Measurements from ENCODE around the gene MACC1. TPM values are rescaled to one million over a fixed set of nuclear protein-coding genes. Genes with fewer than 3 reads are reported as not detected.

Gene MACC1
- total and polyA plus RNA-seq, 2 donors (not counting 1 experiment from before 2014, with no cell fraction given) = 0.92 to 6.2 TPM

GRCh38 chr7:20198260-20198659 lies 18.9 kb downstream of the MACC1 start:
- peaks cover 48% of the 10 kb centered on the region for H3K4me1 Mint-ChIP-seq
- peaks cover 0 to 1% (median 0%) of the 10 kb centered on the region in 3 donors for H3K9me3 ChIP-seq (ENCODE audit: control extremely low read depth in 1 of 3, control insufficient read depth in 2 of 3, insufficient read depth in 1 of 3, low read length in 2 of 3)
- TF ChIP-seq EZH2 (IDR thresholded peaks at IDR 0.05; ENCODE audit: borderline replicate concordance, insufficient read depth, low read depth, low read length, poor library complexity, severe bottlenecking) (no peak), CTCF (IDR thresholded peaks at IDR 0.05) (no peak)
- no peaks in the 10 kb centered on the region for H3K27me3 Mint-ChIP-seq
- no peak overlapping the region for H2AFZ ChIP-seq (ENCODE audit: insufficient read depth, low read depth, low read length, poor library complexity, severe bottlenecking)
- H3K36me3 ChIP-seq (replicated peaks in 1 of 2; ENCODE audit: control extremely low read depth in 1 of 2, control insufficient read depth in 1 of 2, extremely low read depth in 1 of 2, insufficient read depth in 2 of 2, low read length in 1 of 2) = no peaks in the 10 kb centered on the region
- no peaks in the 10 kb centered on the region for H3K79me2 ChIP-seq (ENCODE audit: control insufficient read depth, insufficient read depth, low read length)
- H3K27me3 ChIP-seq (replicated peaks in 1 of 4; ENCODE audit: control extremely low read depth in 1 of 4, control insufficient read depth in 3 of 4, insufficient read depth in 4 of 4, low read length in 3 of 4) = no peaks in the 10 kb centered on the region
- no CpG with 5 or more reads among the region's 1 CpG for WGBS (ENCODE audit: insufficient coverage)
- ChIA-PET CTCF (interaction anchor here (1.1 to 1.8 kb wide), 7 partner anchors 10 to 113 kb away, joined by 3 to 7 read pairs (median 3); partner anchors contain the start of gene MACC1), POLR2A (no interaction called here)
- no peak overlapping the region for H3K27ac ChIP-seq (ENCODE audit: low read length in 2 of 2)
- ATAC-seq (ENCODE audit: low read depth) (no peak), DNase-seq (no peak)
- H3K9me3 Mint-ChIP-seq (ENCODE audit: insufficient read depth) = no peaks in the 10 kb centered on the region
- peak overlapping the region; percentile 29 for H3K27ac Mint-ChIP-seq
- peaks cover 39 to 42% of the 10 kb centered on the region in 2 donors for H3K4me1 ChIP-seq (ENCODE audit: control insufficient read depth in 2 of 2, insufficient read depth in 2 of 2, low read length in 2 of 2)
- no peak overlapping the region for H3K4me3 ChIP-seq (ENCODE audit: control extremely low read depth in 1 of 5, extremely low read depth in 1 of 5, insufficient read depth in 1 of 5, low read depth in 2 of 5, low read length in 4 of 5)
- H3K4me2 ChIP-seq (replicated peaks; ENCODE audit: low read depth, low read length, poor library complexity, severe bottlenecking) = no peak overlapping the region
- no peak overlapping the region for H3K4me3 Mint-ChIP-seq
- intact Hi-C loops (cut with micrococcal nuclease) = loop anchor here (5.0 kb wide), 1 partner anchor 86 kb away; no protein-coding TSS in a partner anchor
- H4K20me1 ChIP-seq (ENCODE audit: control insufficient read depth, insufficient read depth, low read length, poor library complexity, severe bottlenecking) = no peaks in the 10 kb centered on the region
- no peak overlapping the region for H3K9ac ChIP-seq (ENCODE audit: low read length)

GRCh38 chr7:20197837-20198236 lies 19.3 kb downstream of the MACC1 start:
- no peak for ATAC-seq (ENCODE audit: low read depth)
- Histone ChIP-seq H2AFZ (ENCODE audit: insufficient read depth, low read depth, low read length, poor library complexity, severe bottlenecking) (no peak overlapping the region), H3K9me3 (ENCODE audit: control extremely low read depth in 1 of 3, control insufficient read depth in 2 of 3, insufficient read depth in 1 of 3, low read length in 2 of 3) (peaks cover 0 to 1% (median 0%) of the 10 kb centered on the region in 3 donors), H3K4me1 (ENCODE audit: control insufficient read depth in 2 of 2, insufficient read depth in 2 of 2, low read length in 2 of 2) (peaks cover 39 to 42% of the 10 kb centered on the region in 2 donors), H4K20me1 (ENCODE audit: control insufficient read depth, insufficient read depth, low read length, poor library complexity, severe bottlenecking) (no peaks in the 10 kb centered on the region), H3K27ac (ENCODE audit: low read length in 2 of 2) (no peak overlapping the region), H3K4me3 (ENCODE audit: control extremely low read depth in 1 of 5, extremely low read depth in 1 of 5, insufficient read depth in 1 of 5, low read depth in 2 of 5, low read length in 4 of 5) (no peak overlapping the region), H3K36me3 (replicated peaks in 1 of 2; ENCODE audit: control extremely low read depth in 1 of 2, control insufficient read depth in 1 of 2, extremely low read depth in 1 of 2, insufficient read depth in 2 of 2, low read length in 1 of 2) (no peaks in the 10 kb centered on the region), H3K4me2 (replicated peaks; ENCODE audit: low read depth, low read length, poor library complexity, severe bottlenecking) (no peak overlapping the region), H3K27me3 (replicated peaks in 1 of 4; ENCODE audit: control extremely low read depth in 1 of 4, control insufficient read depth in 3 of 4, insufficient read depth in 4 of 4, low read length in 3 of 4) (no peaks in the 10 kb centered on the region), H3K9ac (ENCODE audit: low read length) (no peak overlapping the region), H3K79me2 (ENCODE audit: control insufficient read depth, insufficient read depth, low read length) (no peaks in the 10 kb centered on the region)
- TF ChIP-seq EZH2 (IDR thresholded peaks at IDR 0.05; ENCODE audit: borderline replicate concordance, insufficient read depth, low read depth, low read length, poor library complexity, severe bottlenecking) (no peak), CTCF (IDR thresholded peaks at IDR 0.05) (no peak)
- ChIA-PET CTCF (interaction anchor here (1.2 to 1.8 kb wide), 5 partner anchors 14 to 113 kb away, joined by 3 to 7 read pairs (median 3); partner anchors contain the start of gene MACC1), POLR2A (no interaction called here)
- Mint-ChIP-seq H3K4me3 (no peak overlapping the region), H3K27me3 (no peaks in the 10 kb centered on the region), H3K27ac (peak overlapping the region; percentile 29), H3K9me3 (ENCODE audit: insufficient read depth) (no peaks in the 10 kb centered on the region), H3K4me1 (peaks cover 48% of the 10 kb centered on the region)
- no peak for DNase-seq
- intact Hi-C loops (cut with micrococcal nuclease) = loop anchor here (5.0 kb wide), 1 partner anchor 86 kb away; no protein-coding TSS in a partner anchor
